ENCODE measurements around the gene DYNC2LI1. TPM values are rescaled to one million over a fixed set of nuclear protein-coding genes. Genes with fewer than 3 reads are reported as not detected.

DYNC2LI1 gene
- total RNA-seq, 4 donors from 2014 or later, result 9.4 to 19.1 (median 14.4) TPM

DNA sequence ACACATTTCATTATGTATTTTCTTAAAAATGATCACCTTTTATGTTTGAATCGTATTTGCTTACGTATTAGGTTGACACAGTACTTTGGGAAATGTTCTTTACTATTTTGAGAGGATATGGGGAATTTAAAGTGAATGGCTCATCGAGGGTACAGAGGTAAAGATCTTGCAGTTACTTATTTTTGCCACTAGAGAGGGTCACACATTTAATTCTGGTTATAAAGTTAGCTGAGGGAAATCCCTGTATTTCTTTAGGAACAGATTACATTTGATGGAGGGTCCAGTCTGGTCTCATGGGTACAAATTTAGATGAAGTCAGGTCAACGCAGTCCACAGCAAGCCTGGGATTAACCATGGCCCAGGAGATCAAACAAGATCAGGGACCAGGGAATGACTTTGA is 24.5 kb downstream of the DYNC2LI1 start:
- WGBS, 2 donors, result 75 to 81% methylated on average over 4 of the region's 4 CpGs
- intact Hi-C loops (cut with DNase I), result no loop called here
- TF ChIP-seq POLR2A (IDR thresholded peaks at IDR 0.05), result no peak
- TF ChIP-seq, protein P1, sequence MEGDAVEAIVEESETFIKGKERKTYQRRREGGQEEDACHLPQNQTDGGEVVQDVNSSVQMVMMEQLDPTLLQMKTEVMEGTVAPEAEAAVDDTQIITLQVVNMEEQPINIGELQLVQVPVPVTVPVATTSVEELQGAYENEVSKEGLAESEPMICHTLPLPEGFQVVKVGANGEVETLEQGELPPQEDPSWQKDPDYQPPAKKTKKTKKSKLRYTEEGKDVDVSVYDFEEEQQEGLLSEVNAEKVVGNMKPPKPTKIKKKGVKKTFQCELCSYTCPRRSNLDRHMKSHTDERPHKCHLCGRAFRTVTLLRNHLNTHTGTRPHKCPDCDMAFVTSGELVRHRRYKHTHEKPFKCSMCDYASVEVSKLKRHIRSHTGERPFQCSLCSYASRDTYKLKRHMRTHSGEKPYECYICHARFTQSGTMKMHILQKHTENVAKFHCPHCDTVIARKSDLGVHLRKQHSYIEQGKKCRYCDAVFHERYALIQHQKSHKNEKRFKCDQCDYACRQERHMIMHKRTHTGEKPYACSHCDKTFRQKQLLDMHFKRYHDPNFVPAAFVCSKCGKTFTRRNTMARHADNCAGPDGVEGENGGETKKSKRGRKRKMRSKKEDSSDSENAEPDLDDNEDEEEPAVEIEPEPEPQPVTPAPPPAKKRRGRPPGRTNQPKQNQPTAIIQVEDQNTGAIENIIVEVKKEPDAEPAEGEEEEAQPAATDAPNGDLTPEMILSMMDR (IDR thresholded peaks at IDR 0.05), result peak in 2 of 6 experiments; percentile 15 to 33
- Histone ChIP-seq H3K4me3 (no peak overlapping the region), H3K9me3 (no peaks in the 10 kb centered on the region), H3K4me1 (no peaks in the 10 kb centered on the region), H3K27ac (no peak overlapping the region), H3K36me3 (peaks cover 0 to 40% (median 0%) of the 10 kb centered on the region in 3 donors), H3K27me3 (no peaks in the 10 kb centered on the region)
- DNase-seq, result no peak

DNA sequence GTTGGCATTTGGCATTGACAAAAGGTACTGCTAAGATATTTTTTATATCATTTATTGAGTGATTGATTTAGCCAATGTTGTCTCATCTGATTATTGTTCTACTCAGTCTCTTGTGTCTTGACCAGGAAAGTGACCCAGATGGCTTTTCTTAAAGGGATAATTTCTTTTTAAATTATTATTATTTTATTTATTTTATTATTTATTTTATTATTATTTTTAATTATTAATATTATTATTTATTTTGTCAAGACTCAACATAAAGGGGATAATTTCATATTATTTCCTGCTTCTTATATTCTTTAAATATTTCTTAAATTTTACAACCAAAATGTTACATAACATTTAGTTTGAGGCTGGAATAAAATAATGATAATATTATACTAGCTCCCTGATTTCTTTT is 27.1 kb downstream of the DYNC2LI1 start:
- Histone ChIP-seq H3K9me3 (no peaks in the 10 kb centered on the region), H3K36me3 (peaks cover 0 to 48% (median 0%) of the 10 kb centered on the region in 3 donors), H3K27me3 (no peaks in the 10 kb centered on the region), H3K4me1 (no peaks in the 10 kb centered on the region), H3K27ac (no peak overlapping the region), H3K4me3 (no peak overlapping the region)
- TF ChIP-seq POLR2A (IDR thresholded peaks at IDR 0.05), result no peak
- TF ChIP-seq, protein P1 (IDR thresholded peaks at IDR 0.05), result no peak
- intact Hi-C loops (cut with DNase I), result no loop called here
- no peak for DNase-seq

DNA sequence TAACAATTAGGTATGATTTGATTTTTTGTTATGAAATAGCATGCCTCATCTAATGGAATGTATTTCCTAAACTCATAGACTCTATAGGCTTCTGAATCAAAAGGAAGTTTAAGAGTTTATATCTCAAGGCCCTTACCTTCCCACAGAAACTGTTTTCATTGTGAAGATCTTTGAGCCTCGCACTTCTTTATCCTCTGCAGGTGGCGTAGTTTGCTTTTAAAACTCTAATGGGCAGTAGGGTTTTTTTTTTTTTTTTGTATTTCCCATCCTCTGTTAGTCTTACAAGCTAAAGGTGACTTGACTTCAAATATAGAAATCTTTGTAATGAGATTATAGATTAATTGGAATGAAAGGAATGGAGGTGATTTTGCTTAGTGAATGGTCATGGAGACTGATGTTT is 28.3 kb downstream of the DYNC2LI1 start:
- Histone ChIP-seq H3K4me3 (no peak overlapping the region), H3K27me3 (no peaks in the 10 kb centered on the region), H3K4me1 (no peaks in the 10 kb centered on the region), H3K36me3 (peaks cover 0 to 48% (median 0%) of the 10 kb centered on the region in 3 donors), H3K9me3 (no peaks in the 10 kb centered on the region), H3K27ac (no peak overlapping the region)
- TF ChIP-seq, protein P1 (IDR thresholded peaks at IDR 0.05), result no peak
- TF ChIP-seq POLR2A (IDR thresholded peaks at IDR 0.05), result no peak
- intact Hi-C loops (cut with DNase I), result no loop called here
- WGBS, 2 donors, result 95 to 100% methylated on average over 2 of the region's 2 CpGs
- DNase-seq, result no peak

DNA sequence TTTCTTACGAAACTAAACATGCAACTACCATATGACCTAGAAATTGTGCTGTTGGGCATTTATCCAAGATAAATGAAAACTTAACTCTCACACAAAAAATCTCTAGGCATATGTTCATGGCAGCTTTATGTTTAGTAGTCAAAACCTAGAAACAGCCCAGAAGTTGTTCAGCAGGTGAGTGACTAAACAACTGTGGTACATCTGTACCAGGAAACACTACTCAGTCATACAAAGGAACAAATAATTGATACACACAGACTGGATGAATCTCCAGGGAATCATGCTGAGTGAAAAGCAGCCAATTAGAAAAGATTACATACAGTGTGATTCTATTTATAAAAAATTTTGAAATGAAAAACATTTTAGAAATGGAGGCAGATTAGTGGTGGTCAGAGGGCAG is 29.3 kb downstream of the DYNC2LI1 start:
- intact Hi-C loops (cut with DNase I), result no loop called here
- no peaks in the 10 kb centered on the region for H3K27me3 ChIP-seq

DNA sequence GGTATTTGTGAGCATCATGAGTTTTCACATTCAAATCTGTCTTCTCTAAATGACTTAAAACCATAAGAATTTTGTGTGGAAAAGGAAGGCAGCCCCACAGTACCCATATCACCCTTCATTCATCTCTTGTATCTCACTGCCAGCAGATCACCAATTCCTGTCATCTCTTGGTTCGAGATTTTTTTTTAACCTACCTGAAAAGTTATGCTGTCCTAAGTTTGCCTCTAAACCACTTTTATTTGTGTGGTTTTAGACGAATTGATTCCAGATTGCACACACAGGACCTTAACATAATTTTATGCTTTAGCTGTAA is 32.8 kb downstream of the DYNC2LI1 start:
- intact Hi-C loops (cut with DNase I), result no loop called here
- H3K36me3 ChIP-seq, result peaks cover 0 to 75% (median 0%) of the 10 kb centered on the region in 3 donors
- H3K4me3 ChIP-seq, result no peak overlapping the region
- H3K4me1 ChIP-seq, result no peaks in the 10 kb centered on the region
- DNase-seq, result no peak
- TF ChIP-seq, protein P1 (IDR thresholded peaks at IDR 0.05), result no peak
- no peak for TF ChIP-seq POLR2A (IDR thresholded peaks at IDR 0.05)
- no peaks in the 10 kb centered on the region for H3K27me3 ChIP-seq
- WGBS, 2 donors, result 80 to 81% methylated on average over 2 of the region's 2 CpGs
- no peak overlapping the region for H3K27ac ChIP-seq
- no peaks in the 10 kb centered on the region for H3K9me3 ChIP-seq

More for the DNA sequence above, 29.3 kb downstream of the DYNC2LI1 start:
- TF ChIP-seq POLR2A (IDR thresholded peaks at IDR 0.05), result no peak
- TF ChIP-seq, protein P1 (IDR thresholded peaks at IDR 0.05), result no peak
- no peak for DNase-seq
- H3K36me3 ChIP-seq, result peaks cover 0 to 42% (median 0%) of the 10 kb centered on the region in 3 donors
- H3K9me3 ChIP-seq, result no peaks in the 10 kb centered on the region
- H3K4me3 ChIP-seq, result no peak overlapping the region
- 65 to 89% methylated on average over 1 of the region's 1 CpG for WGBS, 2 donors
- H3K4me1 ChIP-seq, result no peaks in the 10 kb centered on the region
- H3K27ac ChIP-seq, result no peak overlapping the region
